Esophagus (tissue), 2 donors: Measurements from ENCODE around the gene SLC6A20. TPM values are rescaled to one million over a fixed set of nuclear protein-coding genes. Genes with fewer than 3 reads are reported as not detected.

Experiments used
- H3K27ac ChIP-seq, 2 donors: one replicate each; pipeline ENCODE4 v1.5.1; 2013; ENCODE audit warnings: low read depth in 2 of 2, mild to moderate bottlenecking in 2 of 2, inconsistent platforms in 1 of 2, low read length in 1 of 2, moderate library complexity in 1 of 2
- H3K27me3 ChIP-seq, 2 donors: one replicate each; pipeline ENCODE4 v1.6.1; 2013; ENCODE audit warnings: low read length in 2 of 2, control low read depth in 1 of 2, mild to moderate bottlenecking in 1 of 2; ENCODE audit not compliant: insufficient read depth in 2 of 2, control insufficient read depth in 1 of 2
- H3K36me3 ChIP-seq, 2 donors: one replicate each; pipeline ENCODE4 v1.6.1; 2013; ENCODE audit warnings: low read length in 1 of 2; ENCODE audit not compliant: control insufficient read depth in 2 of 2, insufficient read depth in 2 of 2
- H3K4me1 ChIP-seq, 2 donors: one replicate each; pipeline ENCODE4 v1.6.1; 2013; ENCODE audit warnings: low read length in 1 of 2; ENCODE audit not compliant: control insufficient read depth in 2 of 2, insufficient read depth in 2 of 2
- H3K4me3 ChIP-seq, 2 donors: one replicate each; pipeline ENCODE4 v1.5.1; 2013; ENCODE audit warnings: low read length in 2 of 2, mild to moderate bottlenecking in 2 of 2, low read depth in 1 of 2, moderate library complexity in 1 of 2
- H3K9me3 ChIP-seq, 2 donors: one replicate each; pipeline ENCODE4 v1.6.1; 2013; ENCODE audit warnings: mild to moderate bottlenecking in 2 of 2, low read depth in 1 of 2, low read length in 1 of 2, moderate library complexity in 1 of 2; ENCODE audit not compliant: control insufficient read depth in 2 of 2, insufficient read depth in 1 of 2
- WGBS, 2 donors: extraction: QIAGEN DNeasy Blood & Tissue Kit; methylation state at CpG; one replicate each; pipeline ENCODE4 v1.1.7; 2013; 5-methylcytosine and 5-hydroxymethylcytosine counted together
- polyA plus RNA-seq, 2 donors: library from polyadenylated mRNA; stranded (reverse); fragments of 200-250 nt; gene quantifications; one replicate each; pipeline ENCODE4 v1.2.3, GENCODE V29; 2013
- donor health status: healthy with polysubstance abuse.
- donor health status: Bipolar disorder and iron deficiency.

Gene SLC6A20
- polyA plus RNA-seq, 2 donors, result 0.01 TPM; not detected in 1

DNA sequence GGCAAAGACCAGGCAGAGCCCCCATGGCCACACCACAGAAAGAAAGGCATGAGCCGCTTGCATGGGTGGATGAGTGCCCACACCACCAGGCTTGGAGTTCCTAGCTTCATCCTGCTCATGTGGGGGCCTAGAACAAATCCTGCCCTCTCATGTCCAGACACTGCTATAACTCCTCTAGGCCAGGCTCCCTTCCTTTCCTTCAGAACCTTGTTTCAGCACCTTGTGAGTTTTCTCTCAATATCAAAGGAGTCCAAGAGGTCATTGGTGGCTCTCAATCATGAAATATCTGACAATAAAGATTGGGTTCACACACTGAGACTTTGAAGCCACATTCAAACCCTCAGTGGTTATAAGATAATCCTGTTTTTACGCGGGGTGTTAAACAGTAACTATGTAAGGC is 12.7 kb downstream of the SLC6A20 start:
- Histone ChIP-seq H3K4me1 (no peaks in the 10 kb centered on the region), H3K27me3 (no peaks in the 10 kb centered on the region), H3K27ac (no peak overlapping the region), H3K36me3 (no peaks in the 10 kb centered on the region), H3K4me3 (no peak overlapping the region), H3K9me3 (no peaks in the 10 kb centered on the region)
- WGBS, 2 donors, result 89 to 94% methylated on average over 3 of the region's 3 CpGs

DNA sequence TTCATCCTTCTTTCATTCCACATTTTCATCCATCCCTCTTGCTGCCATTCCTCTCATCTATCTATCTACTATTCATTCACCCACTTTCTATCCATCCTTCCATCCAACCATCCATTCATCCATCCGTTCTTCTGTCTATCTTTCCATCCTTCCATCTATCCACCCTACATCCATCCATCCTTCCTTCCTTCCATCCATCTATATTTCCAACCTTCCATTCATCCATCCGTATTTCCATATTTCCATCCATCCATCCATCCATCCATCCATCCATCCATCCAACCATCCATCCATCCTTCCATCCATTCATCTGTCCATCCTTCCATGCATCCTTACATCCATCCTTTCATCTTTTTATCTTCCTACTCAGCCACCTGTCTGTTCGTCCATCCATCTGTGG is 14.0 kb downstream of the SLC6A20 start:
- no peaks in the 10 kb centered on the region for H3K27me3 ChIP-seq

DNA sequence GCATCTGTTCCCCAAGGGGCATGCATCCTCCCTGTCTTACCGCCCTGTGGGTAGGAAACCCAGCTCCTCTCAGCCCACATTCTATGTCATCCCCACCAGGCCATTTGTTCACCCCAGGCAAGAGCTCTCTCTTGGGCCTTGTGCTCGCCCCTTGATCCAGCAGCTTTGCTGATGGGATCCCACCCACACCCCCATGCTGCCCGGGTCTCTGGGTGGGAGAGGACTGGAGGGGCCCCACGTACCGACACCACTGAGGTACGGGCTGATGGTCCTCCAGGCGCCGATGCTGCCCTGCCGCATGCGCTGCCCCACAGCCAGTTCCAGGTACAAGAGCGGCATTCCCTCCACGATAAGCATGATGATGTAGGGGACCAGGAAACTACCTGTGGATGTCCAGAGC is 14.5 kb downstream of the SLC6A20 start:
- H3K4me1 ChIP-seq, result no peaks in the 10 kb centered on the region
- WGBS, 2 donors, result 95 to 96% methylated on average over 12 of the region's 12 CpGs
- no peak overlapping the region for H3K27ac ChIP-seq
- H3K9me3 ChIP-seq, result no peaks in the 10 kb centered on the region
- H3K4me3 ChIP-seq, result no peak overlapping the region
- no peaks in the 10 kb centered on the region for H3K36me3 ChIP-seq
- no peaks in the 10 kb centered on the region for H3K27me3 ChIP-seq

More for the DNA sequence above, 14.0 kb downstream of the SLC6A20 start:
- Histone ChIP-seq H3K4me3 (no peak overlapping the region), H3K36me3 (no peaks in the 10 kb centered on the region), H3K9me3 (no peaks in the 10 kb centered on the region), H3K27ac (no peak overlapping the region), H3K4me1 (no peaks in the 10 kb centered on the region)
- WGBS, 2 donors, result 89 to 91% methylated on average over 3 of the region's 3 CpGs

GRCh38 chr3:45781271-45781670 is 15.1 kb downstream of the SLC6A20 start:
- no peak overlapping the region for H3K4me3 ChIP-seq
- no peaks in the 10 kb centered on the region for H3K9me3 ChIP-seq
- no peaks in the 10 kb centered on the region for H3K36me3 ChIP-seq
- no peaks in the 10 kb centered on the region for H3K27me3 ChIP-seq
- WGBS, 2 donors, result 85 to 87% methylated on average over 5 of the region's 5 CpGs
- H3K27ac ChIP-seq, result no peak overlapping the region
- no peaks in the 10 kb centered on the region for H3K4me1 ChIP-seq

DNA sequence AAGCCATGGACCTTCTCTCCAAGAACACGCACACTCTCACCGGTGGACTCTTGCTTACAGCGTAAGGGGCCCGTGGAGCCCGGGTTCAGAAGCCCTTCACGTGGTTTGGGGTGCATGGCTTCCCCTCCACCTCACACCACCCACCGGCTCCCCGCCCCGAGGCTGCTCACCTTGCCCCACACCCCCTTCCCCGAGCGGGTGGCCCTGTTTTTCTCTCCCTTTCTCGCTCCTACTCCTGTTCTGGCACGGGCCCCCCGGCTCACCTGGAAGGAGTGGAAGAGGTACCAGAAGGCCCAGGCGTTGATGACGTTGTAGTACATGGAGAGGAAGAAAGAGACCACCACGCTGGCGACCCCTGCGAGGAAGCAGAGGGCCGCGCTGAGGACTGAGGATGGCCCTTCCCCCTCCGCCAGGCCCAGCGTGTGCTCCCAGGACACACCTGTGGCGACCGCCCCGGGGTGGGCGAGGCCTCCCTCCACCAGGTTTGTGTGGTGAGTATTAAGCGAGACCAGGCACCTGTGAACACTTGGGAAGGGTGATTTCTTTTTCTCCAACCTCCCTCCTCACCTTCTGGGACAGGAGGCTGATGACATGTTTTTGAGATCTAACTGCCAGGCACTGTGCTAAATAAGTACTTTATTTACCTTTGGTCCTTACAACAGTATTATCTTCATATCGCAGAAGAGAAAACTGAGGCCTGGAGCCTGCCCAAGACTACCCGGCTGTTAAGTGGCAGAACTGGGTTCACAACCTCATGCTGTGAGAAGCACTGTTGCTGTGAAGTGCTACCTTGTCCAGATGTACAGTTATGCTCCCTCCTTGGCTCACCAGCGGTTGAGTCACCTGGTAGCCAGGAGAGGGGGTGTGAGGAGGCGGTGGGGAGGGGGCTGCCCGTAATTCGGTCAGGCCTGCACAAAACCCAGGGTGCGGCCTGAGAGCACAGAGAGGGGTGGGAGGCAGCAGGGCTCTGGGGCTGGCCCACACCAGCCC is 16.3 kb downstream of the SLC6A20 start:
- Histone ChIP-seq H3K36me3 (no peaks in the 10 kb centered on the region), H3K4me1 (no peaks in the 10 kb centered on the region), H3K9me3 (no peaks in the 10 kb centered on the region), H3K27me3 (no peaks in the 10 kb centered on the region), H3K27ac (no peak overlapping the region), H3K4me3 (no peak overlapping the region)
- 86 to 89% methylated on average over 34 to 35 of the region's 35 CpGs for WGBS, 2 donors

DNA sequence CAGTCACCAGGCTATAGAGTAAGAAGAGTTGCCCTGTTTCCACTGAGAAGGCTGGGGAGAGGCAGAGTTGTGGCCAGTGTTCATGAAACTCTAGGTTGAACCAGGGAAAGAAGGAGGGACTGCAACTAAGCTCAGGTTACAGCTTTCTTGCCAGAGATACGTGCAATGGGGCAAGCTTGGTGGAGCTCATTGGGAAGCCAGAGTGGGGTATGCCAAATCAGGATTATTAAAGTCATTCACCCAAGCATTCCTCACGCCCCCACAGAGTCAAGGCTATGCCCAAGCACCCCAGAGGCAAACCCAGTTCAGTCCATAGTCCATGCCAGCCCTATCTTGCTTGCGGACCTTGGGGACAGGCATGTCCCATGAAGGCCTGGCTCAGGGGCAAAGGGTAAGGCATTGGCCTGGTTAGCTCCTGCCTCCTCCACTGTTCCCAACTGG is 17.6 kb downstream of the SLC6A20 start:
- Histone ChIP-seq H3K36me3 (no peaks in the 10 kb centered on the region), H3K4me1 (no peaks in the 10 kb centered on the region), H3K9me3 (no peaks in the 10 kb centered on the region), H3K27me3 (no peaks in the 10 kb centered on the region), H3K27ac (no peak overlapping the region), H3K4me3 (no peak overlapping the region)
- WGBS, 2 donors, result 52 to 61% methylated on average over 3 of the region's 3 CpGs

GRCh38 chr3:45777746-45778386 is 18.5 kb downstream of the SLC6A20 start:
- 88 to 91% methylated on average over 11 of the region's 11 CpGs for WGBS, 2 donors
- H3K27me3 ChIP-seq, result no peaks in the 10 kb centered on the region
- no peak overlapping the region for H3K4me3 ChIP-seq
- H3K4me1 ChIP-seq, result no peaks in the 10 kb centered on the region
- H3K36me3 ChIP-seq, result no peaks in the 10 kb centered on the region
- no peak overlapping the region for H3K27ac ChIP-seq
- no peaks in the 10 kb centered on the region for H3K9me3 ChIP-seq

DNA sequence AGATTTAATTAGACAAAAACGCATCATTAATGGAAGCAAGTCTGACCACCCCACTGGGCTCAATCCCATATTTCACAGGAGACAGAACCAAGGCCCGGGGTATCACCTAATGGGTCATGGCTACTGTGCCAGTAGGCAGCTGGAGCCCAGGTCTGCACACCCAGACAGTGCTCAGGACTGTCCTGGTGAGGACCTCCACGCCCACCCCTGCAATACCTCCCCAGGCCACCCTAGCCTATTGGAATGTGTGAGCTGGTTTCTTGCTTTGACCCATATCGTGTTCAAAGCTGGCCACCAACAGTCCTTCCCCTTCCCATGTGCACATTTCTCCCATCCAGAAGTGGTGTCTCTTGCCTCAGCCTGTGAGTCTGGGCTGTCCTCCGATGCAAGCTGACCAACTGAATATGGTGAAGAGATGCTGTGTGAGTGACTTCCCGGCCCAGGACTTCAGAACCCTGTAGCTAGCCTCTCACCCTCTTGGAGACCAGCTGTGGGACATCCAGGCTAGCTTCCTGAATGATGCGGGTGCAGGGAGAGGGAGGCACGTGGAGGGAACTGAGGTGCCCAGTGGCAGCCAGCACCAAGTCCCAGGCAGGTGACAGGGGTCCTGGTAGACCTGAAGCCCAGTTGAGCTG is 19.1 kb downstream of the SLC6A20 start:
- no peak overlapping the region for H3K27ac ChIP-seq
- 88 to 92% methylated on average over 8 of the region's 8 CpGs for WGBS, 2 donors

GRCh38 chr3:45776611-45777010 is 19.7 kb downstream of the SLC6A20 start:
- WGBS, 2 donors, result 55 to 58% methylated on average over 8 of the region's 8 CpGs
- Histone ChIP-seq H3K36me3 (no peaks in the 10 kb centered on the region), H3K27me3 (no peaks in the 10 kb centered on the region), H3K4me1 (peaks cover 0 to 4% of the 10 kb centered on the region in 2 donors), H3K9me3 (no peaks in the 10 kb centered on the region), H3K27ac (no peak overlapping the region), H3K4me3 (no peak overlapping the region)

More for the DNA sequence above, 19.1 kb downstream of the SLC6A20 start:
- H3K4me3 ChIP-seq, result no peak overlapping the region
- no peaks in the 10 kb centered on the region for H3K27me3 ChIP-seq
- H3K4me1 ChIP-seq, result peaks cover 0 to 3% of the 10 kb centered on the region in 2 donors
- no peaks in the 10 kb centered on the region for H3K9me3 ChIP-seq
- no peaks in the 10 kb centered on the region for H3K36me3 ChIP-seq
